DLD1 (cell line): ENCODE results near the gene KDF1.
"Not testable (repeated sequence)": the region's sequence is repeated elsewhere in the genome, so short reads cannot be mapped to it uniquely, and the experiment has no call there.

Source experiments
- in situ Hi-C: cut with HindIII; loops from 2 replicates; pipeline ENCODE4 v1.10.0; 2017; ENCODE audit warnings: low sequenced_read_pairs

The KDF1 gene

DNA sequence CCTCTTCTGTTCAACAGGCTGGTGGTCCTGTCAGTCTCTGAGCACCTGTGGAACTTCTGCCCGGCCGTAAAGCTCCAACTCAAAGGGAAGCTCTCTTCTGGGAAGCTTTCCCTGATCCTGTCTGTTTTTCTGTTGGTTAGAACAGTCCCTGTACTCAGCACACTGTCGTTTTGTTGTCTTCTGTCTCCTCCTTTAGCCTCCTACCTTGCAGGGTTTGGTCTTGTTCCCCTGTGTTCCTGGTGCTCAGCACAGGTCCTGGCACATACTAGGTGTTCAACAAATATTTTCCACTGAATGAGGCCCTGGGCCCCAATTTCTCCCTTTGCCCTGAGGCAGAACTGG lies 328 bp upstream of the KDF1 start:
- in situ Hi-C loops = loop anchor here (25.0 kb wide), 1 partner anchor 102 kb away; no protein-coding TSS in a partner anchor

DNA sequence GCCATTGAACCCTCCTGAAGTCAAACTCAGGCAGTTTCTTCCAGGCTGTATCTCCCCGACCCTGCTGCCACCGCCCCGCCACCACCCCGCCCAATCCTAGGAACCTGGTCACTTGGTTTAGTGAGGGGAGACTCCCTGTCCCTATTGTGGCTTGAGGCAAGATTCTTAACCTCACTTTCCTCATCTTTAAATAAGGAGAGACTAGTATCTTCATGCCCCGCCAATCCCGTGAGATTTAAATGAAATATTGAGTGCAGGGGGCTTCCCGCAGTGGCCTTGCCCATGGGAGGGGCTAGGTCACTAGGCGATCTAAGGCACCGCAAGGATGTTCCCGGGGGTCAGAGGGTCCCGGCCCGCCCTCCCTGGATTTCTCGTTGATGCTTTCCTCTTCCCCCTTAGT lies 998 bp downstream of the KDF1 start:
- in situ Hi-C loops = loop anchor here (25.0 kb wide), 1 partner anchor 103 kb away; no protein-coding TSS in a partner anchor

- in situ Hi-C loops = loop anchor here (25.0 kb wide), 1 partner anchor 105 kb away; no protein-coding TSS in a partner anchor
These were observed 3.0 kb downstream of the KDF1 start for GRCh38 chr1:26957306-26957705.

DNA sequence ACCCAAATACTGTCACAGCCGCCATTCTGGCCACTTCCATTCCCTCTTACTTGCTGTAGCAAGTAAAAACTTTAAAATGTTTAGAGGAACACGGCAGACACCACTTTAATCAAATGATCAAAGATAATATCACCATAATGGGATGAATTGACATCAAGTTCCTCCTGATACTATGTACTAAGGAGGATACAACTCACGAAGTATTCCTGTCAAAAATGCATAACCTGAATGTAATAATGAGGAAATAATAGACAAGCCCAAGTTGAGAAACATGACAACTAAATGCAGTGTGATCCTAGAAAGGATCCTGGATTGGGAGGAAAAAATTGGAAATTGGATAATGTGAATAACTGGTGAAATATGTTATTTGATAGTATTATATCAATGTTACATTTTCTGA lies 3.9 kb downstream of the KDF1 start:
- in situ Hi-C loops = loop anchor here (25.0 kb wide), 1 partner anchor 106 kb away; no protein-coding TSS in a partner anchor

DNA sequence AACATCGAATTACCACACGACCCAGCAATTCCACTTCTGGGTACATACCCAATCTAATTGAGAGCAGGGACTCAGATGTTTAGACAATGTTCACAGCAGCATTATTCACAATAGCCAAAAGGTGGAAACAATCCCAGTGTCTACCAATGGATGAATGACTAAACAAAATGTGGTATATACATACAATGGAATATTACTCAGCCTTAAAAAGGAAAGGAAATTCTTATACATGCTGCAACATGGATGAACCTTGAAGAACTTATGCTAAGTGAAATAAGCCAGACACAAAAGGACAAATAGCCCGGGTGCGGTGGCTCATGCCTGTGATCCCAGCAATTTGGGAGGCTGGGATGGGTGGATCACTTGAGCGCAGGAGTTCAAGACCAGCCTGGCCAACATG lies 6.9 kb downstream of the KDF1 start:
- in situ Hi-C loops = loop anchor here (25.0 kb wide), 1 partner anchor 109 kb away; no protein-coding TSS in a partner anchor

DNA sequence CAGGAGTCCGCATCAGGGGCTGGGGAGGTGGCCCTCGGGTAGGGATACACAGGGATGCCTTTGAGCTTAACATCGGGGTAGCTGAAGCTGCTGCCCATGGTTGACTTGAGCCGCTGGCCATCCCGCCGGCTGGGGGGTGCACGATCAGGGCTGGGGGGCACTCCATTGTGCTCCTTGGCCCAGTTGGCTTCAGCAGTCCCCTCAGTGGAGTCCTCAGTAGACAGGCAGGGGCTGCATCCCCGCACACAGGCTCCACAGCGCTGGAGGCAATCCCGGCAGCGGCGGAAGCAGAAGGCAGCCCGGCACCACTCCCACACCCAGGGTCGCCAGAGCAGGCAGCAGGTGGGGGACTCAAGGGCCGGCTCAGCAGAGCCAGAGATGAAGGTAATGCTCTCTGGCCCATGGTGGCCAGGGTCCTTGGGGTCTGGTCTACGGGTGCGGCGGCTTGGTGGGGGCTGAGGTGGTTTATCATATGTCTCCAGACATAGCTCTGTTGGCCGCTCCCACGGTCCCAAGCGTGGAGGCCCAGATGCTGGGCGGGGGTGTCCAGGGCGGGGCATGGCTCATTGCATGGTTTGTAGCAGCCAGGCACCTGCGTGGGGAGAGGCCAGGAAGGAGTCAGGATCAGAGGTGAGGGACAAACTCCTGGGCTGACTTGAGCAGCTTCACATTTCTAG lies 8.3 kb downstream of the KDF1 start:
- in situ Hi-C loops = loop anchor here (25.0 kb wide), 1 partner anchor 110 kb away; no protein-coding TSS in a partner anchor

DNA sequence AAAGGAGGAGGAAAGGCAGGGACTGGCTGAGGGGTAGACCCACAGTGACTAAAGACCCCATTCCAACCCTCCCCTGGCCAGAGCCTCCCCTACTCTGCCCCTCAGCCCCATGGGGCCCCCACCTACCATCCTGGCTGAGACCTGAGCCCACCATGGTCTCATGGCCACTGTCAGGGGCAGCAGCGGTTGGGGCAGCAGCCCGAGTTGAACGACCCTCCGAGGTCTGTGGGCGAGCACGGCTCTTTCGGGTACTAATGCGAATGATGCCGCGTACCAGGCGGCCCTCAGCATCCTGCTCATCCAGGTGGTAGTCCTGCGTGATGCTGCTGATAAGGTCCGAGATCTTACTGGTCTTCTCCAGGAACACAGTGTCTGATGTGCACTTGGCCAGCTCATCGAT lies 9.1 kb downstream of the KDF1 start:
- in situ Hi-C loops = loop anchor here (25.0 kb wide), 1 partner anchor 111 kb away; no protein-coding TSS in a partner anchor

DNA sequence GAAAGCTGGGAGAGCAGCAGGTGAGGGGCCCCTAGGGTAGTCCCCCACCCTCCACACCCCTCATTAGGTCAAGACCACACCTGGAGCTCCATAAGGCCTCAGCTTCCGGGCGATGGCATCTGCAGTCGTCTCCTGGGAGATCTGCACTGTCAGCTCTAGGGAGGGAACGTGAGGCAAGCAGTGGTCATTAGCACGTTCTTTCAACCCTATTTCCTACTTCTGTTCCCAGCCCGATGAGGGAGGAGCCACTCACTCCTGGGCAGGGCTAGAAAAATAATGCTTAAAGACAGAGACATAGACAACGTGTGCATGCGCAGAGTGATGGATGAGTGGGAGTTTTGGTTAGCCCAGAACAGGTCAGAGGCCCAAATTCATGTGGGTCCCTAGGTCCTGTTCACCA lies 9.7 kb downstream of the KDF1 start:
- in situ Hi-C loops = loop anchor here (25.0 kb wide), 1 partner anchor 112 kb away; no protein-coding TSS in a partner anchor

GRCh38 chr1:26949926-26950319 lies 10.3 kb downstream of the KDF1 start:
- in situ Hi-C loops = loop anchor here (25.0 kb wide), 1 partner anchor 112 kb away; no protein-coding TSS in a partner anchor

DNA sequence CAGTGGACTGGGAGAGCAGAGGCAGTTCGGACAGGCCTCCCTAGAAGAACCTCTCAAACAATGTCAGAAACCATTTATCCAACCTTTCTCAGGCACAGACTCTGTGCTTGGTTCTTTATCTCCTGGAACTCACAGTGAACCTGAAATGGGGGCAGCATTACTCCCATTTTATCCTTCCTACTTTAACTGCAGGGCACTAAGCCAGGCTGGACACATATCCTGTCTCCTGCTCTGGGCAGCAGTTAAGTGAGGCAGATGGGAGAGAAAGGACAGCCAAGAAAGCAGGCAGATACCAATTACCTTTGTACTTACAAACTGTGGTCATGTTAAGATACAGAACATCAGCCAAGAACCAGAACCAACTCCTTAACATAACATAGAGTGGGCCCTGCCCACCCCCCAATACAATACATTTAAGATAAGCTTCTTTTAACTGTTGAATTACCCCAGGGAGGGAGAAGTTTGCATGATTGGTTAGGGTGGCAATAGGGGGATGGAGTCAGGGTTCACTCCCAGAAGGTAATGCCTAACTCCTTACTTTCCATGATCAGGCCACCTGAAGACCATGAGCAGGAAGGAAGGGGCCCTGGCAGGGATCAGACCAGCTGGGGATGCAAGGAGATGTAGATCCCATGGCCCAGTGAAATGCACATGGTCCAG lies 10.9 kb downstream of the KDF1 start:
- in situ Hi-C loops = no loop called here

GRCh38 chr1:26948725-26949057 lies 11.6 kb downstream of the KDF1 start:
- in situ Hi-C loops = not testable (repeated sequence)

GRCh38 chr1:26946270-26946669 lies 14.0 kb downstream of the KDF1 start:
- in situ Hi-C loops = no loop called here

GRCh38 chr1:26945728-26946127 lies 14.5 kb downstream of the KDF1 start:
- in situ Hi-C loops = no loop called here

- in situ Hi-C loops = no loop called here
These were observed 15.1 kb downstream of the KDF1 start for GRCh38 chr1:26945138-26945537.

GRCh38 chr1:26942656-26943055 lies 17.6 kb downstream of the KDF1 start:
- in situ Hi-C loops = no loop called here

DNA sequence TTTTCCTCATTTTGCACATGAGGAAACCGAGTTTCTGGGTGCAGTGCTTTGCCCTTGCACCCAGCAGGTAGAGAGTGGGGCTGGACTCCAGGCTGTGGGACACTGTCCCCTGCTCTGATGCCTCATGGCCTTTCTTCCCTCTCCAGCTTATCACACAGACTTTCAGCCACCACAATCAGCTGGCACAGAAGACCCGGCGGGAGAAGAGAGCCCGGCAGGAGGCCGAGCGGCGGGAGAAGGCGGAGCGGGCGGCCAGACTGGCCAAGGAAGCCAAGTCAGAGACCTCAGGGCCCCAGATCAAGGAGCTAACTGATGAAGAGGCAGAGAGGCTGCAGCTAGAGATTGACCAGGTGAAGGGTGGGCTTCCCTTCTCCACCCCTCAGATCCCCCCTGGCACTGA lies 19.0 kb downstream of the KDF1 start:
- in situ Hi-C loops = no loop called here

DNA sequence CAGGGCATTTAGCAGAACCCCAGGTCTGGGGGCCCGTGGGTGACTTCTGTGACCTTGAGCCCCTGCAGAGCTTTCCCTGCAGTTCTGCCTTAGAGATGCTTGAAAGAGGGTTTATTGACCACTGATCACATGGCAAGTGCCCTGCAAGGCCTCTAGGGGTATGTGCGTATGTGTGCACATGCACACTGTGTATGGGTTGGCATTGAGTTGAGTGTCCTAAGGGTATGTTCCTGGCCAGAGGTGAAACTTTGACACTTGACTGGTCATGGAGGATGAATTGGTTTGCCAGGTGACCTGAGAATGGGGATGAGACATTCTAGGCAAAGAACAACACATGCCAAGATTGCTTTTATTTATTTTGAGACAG lies 21.6 kb downstream of the KDF1 start:
- in situ Hi-C loops = no loop called here

- in situ Hi-C loops = no loop called here
These were observed 22.1 kb downstream of the KDF1 start for GRCh38 chr1:26938004-26938658.

GRCh38 chr1:26936823-26937222 lies 23.4 kb downstream of the KDF1 start:
- in situ Hi-C loops = no loop called here

GRCh38 chr1:26932531-26932930 lies 27.7 kb downstream of the KDF1 start:
- in situ Hi-C loops = no loop called here

DNA sequence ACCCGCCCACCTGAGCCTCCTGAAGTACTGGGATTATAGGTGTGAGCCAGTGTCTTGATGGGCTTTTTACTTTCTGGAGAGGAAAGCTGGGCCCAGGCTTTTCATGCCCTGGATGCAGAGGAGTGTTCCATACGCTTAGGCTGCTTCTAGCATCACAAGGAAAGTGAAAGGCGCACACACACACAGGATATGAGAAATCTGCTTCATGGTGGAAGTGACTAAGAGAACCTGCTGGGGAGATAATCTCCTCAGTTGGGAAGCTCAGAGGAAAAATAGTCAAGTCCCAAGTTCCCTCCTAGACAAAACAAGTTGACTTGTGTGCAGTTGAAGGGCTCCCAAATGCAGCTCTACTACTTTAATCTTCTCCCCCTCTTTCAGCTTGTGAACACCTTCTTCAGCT lies 36.6 kb downstream of the KDF1 start:
- in situ Hi-C loops = no loop called here

- in situ Hi-C loops = no loop called here
These were observed 37.4 kb downstream of the KDF1 start for GRCh38 chr1:26922901-26923300.
